Heart left ventricle (tissue), 16 donors: ENCODE data around the gene GDPD3. TPM values are rescaled to one million over a fixed set of nuclear protein-coding genes. Genes with fewer than 3 reads are reported as not detected.

Source experiments
- ATAC-seq, 4 donors: fragments of 200-7000 bp; cut with Tn5 transposase; one replicate each; pipeline ENCODE4 v1.9.1; 2020 to 2022; ENCODE audit warnings: moderate library complexity in 4 of 4, mild to moderate bottlenecking in 3 of 4, moderate number of reproducible peaks in 1 of 4
- DNase-seq, 5 donors: peaks; one replicate each; pipeline ENCODE4 v3.0.0-alpha.2; 2020
- H3K27ac ChIP-seq, 12 donors: fragments of 200-600 bp; sonication (generic) in 4 of 12; one replicate each; pipeline versions ENCODE4 v1.5.0 to v1.8.0; 2016 to 2022; ENCODE audit warnings: mild to moderate bottlenecking in 2 of 12
- H3K27me3 ChIP-seq, 9 donors: fragments of 200-600 bp; sonication (generic) in 2 of 9; one replicate each; pipeline versions ENCODE4 v1.5.1 to v1.8.0; 2016 to 2022; ENCODE audit warnings: mild to moderate bottlenecking in 3 of 9
- H3K36me3 ChIP-seq, 9 donors: fragments of 200-600 bp; sonication (generic) in 2 of 9; one replicate each; pipeline versions ENCODE4 v1.5.0 to v1.8.0; 2018 to 2022; ENCODE audit warnings: mild to moderate bottlenecking in 2 of 9
- H3K4me1 ChIP-seq, 12 donors: fragments of 200-600 bp; sonication (generic) in 4 of 12; one replicate each; pipeline versions ENCODE4 v1.5.0 to v1.8.0; 2016 to 2022; ENCODE audit warnings: mild to moderate bottlenecking in 3 of 12
- H3K4me3 ChIP-seq, 12 donors: fragments of 200-600 bp; sonication (generic) in 4 of 12; one replicate each; pipeline versions ENCODE4 v1.5.0 to v1.8.0; 2017 to 2022; ENCODE audit warnings: mild to moderate bottlenecking in 9 of 12, moderate library complexity in 4 of 12
- H3K9me3 ChIP-seq, 12 donors: fragments of 200-600 bp; sonication (generic) in 4 of 12; one replicate each; pipeline versions ENCODE4 v1.5.0 to v1.8.0; 2016 to 2022; ENCODE audit warnings: mild to moderate bottlenecking in 1 of 12
- POLR2A ChIP-seq, 2 donors: fragments of 450-650 bp; IDR thresholded peaks; one replicate each; pipeline ENCODE4 v1.6.1; 2017; ENCODE audit warnings: antibody characterized with exemption in 2 of 2, mild to moderate bottlenecking in 2 of 2, moderate library complexity in 2 of 2
- WGBS, 4 donors: extraction: QIAGEN DNeasy Blood & Tissue Kit in 2 of 4; methylation state at CpG; one replicate each; pipeline versions ENCODE4 v1.1.5 to v1.1.7; 2013 to 2018; 5-methylcytosine and 5-hydroxymethylcytosine counted together
- intact Hi-C, 10 donors: fragments of 100-400 bp; cut with DNase I; formaldehyde crosslinking; loops; one replicate each; pipeline versions ENCODE4 v1.11.1 to v1.14.2; 2022
- polyA plus RNA-seq, 2 donors: library from polyadenylated mRNA; stranded (reverse); fragments of 200-250 nt; gene quantifications; one replicate each; pipeline ENCODE4 v1.2.3, GENCODE V29; 2013
- total RNA-seq, 9 donors: library from RNA; depleted of rRNA in 2 of 9; stranded (reverse); fragments of >200 nt in 2 of 9; fragmentation: NEBNext Ultra II Directional in 3 of 9; extraction: Animal tissue kit (Norgen Biotek cat#: 25700) in 3 of 9; gene quantifications; one replicate each; pipeline versions ENCODE4 v1.1.0 to v1.2.4, GENCODE V29; 2016 to 2023
- TF ChIP-seq, protein P1 (sequence below), 12 donors: fragments of 200-600 bp; sonication (generic) in 4 of 12; IDR thresholded peaks; one replicate each; pipeline versions ENCODE4 v1.5.0 to v1.8.0; 2018 to 2022; ENCODE audit warnings: antibody characterized with exemption in 12 of 12, mild to moderate bottlenecking in 5 of 12
- donor health status: ischemic (EF 13 %, LVEDD 7.1; RV severe dilation, severe dysfunction).
- donor health status: healthy with polysubstance abuse.
- donor health status: DM: no; HTN: yes; CAD: no.
- donor health status: DM: no; HTN: no; CAD: no.
- donor health status: ischemic (EF 25% LVEDD 6.9; RV normal size, moderate dysfunction).
- donor health status: ischemic (EF 25% LVEDD 5.7; RV mildly dilated, moderate dysfunction).
- donor health status: healthy.
- donor health status: DM: yes; HTN: yes; CAD: no.
- donor health status: ischemic (EF 35%, LVEDD 5.7; RV mildly dilated, moderate dysfunction).
- donor health status: nonischemic (EF 11% LVEDD 7.7; RV severe dilation, severe dysfunction).
- donor health status: DM: yes; HTN: yes; CAD: no.
- donor health status: PGD.
- donor health status: ischemic (EF 29% LVEDD 5.4; RV normal size, mild dysfunction).
- donor health status: nonischemic (EF 23%, LVEDD 6.1; RV moderate dilation, normal function).

The GDPD3 gene
- total and polyA plus RNA-seq, 11 donors = 0.36 to 5.3 (median 2.0) TPM

DNA sequence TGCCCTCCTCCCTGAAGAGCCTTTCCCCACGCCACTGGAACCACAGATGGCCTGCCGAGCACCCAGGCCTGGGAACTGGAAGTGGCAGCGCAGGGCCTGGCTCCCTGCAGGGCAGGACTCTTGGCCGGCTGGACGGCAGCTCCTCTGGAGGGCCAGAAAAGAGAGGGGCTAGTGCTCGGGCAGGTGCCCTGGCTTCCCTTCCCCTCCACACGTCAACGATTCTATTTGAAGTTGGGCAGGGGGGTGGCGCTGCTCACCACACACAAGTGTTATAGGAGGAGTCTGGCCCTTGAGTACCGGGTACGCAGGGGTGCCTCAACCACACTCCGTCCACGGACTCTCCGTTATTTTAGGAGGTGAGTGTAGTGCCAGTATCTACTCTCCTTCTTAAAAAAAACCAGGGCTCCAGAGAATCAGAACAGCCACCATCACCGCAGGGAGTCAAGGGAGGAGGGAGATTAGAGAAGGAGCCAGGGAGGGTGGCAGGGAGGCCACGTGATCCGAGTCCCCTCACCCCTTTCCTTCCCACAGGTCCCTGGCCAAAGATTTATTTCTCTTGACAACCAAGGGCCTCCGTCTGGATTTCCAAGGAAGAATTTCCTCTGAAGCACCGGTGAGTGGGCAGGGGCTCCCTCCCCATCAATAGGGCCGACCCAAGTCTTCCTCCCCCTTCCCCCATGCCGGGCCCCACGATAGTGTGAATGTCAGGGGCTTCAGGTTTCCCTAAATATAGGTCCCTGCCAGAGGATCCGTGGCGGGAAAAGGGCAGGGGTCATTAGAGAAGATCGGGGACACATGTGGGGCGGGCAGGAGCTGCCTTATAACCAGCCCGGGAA is 49.2 kb downstream of the GDPD3 start:
- Histone ChIP-seq H3K4me1 (peaks cover 0 to 51% (median 44%) of the 10 kb centered on the region in 12 donors), H3K36me3 (peaks cover 0 to 30% (median 24%) of the 10 kb centered on the region in 9 donors), H3K27ac (peak overlapping the region; percentile 92 to 100 (median 99)), H3K9me3 (no peaks in the 10 kb centered on the region), H3K4me3 (peak overlapping the region; percentile 53 to 99 (median 90)), H3K27me3 (no peaks in the 10 kb centered on the region)
- peak; percentile 34 to 57 (median 55) for ATAC-seq
- peak; percentile 75 to 91 (median 86) for DNase-seq
- intact Hi-C loops = loop anchor here in 4 of 10 donors (2.0 to 10.0 kb wide), 6 partner anchors 58 to 595 kb away; partner anchors contain the start of genes MAPK3 (in 2 of the 4), FBRS (in 1 of the 4), HIRIP3 (in 1 of the 4) and INO80E (in 1 of the 4)
- WGBS, 4 donors = 6 to 15% (median 8%) methylated on average over 15 to 27 of the region's 27 CpGs
- TF ChIP-seq, protein P1, sequence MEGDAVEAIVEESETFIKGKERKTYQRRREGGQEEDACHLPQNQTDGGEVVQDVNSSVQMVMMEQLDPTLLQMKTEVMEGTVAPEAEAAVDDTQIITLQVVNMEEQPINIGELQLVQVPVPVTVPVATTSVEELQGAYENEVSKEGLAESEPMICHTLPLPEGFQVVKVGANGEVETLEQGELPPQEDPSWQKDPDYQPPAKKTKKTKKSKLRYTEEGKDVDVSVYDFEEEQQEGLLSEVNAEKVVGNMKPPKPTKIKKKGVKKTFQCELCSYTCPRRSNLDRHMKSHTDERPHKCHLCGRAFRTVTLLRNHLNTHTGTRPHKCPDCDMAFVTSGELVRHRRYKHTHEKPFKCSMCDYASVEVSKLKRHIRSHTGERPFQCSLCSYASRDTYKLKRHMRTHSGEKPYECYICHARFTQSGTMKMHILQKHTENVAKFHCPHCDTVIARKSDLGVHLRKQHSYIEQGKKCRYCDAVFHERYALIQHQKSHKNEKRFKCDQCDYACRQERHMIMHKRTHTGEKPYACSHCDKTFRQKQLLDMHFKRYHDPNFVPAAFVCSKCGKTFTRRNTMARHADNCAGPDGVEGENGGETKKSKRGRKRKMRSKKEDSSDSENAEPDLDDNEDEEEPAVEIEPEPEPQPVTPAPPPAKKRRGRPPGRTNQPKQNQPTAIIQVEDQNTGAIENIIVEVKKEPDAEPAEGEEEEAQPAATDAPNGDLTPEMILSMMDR (IDR thresholded peaks at IDR 0.05) = peak in 9 of 12 donors; percentile 23 to 63 (median 39)
- peak in 1 of 2 donors; percentile 58 for TF ChIP-seq POLR2A (IDR thresholded peaks at IDR 0.05)

DNA sequence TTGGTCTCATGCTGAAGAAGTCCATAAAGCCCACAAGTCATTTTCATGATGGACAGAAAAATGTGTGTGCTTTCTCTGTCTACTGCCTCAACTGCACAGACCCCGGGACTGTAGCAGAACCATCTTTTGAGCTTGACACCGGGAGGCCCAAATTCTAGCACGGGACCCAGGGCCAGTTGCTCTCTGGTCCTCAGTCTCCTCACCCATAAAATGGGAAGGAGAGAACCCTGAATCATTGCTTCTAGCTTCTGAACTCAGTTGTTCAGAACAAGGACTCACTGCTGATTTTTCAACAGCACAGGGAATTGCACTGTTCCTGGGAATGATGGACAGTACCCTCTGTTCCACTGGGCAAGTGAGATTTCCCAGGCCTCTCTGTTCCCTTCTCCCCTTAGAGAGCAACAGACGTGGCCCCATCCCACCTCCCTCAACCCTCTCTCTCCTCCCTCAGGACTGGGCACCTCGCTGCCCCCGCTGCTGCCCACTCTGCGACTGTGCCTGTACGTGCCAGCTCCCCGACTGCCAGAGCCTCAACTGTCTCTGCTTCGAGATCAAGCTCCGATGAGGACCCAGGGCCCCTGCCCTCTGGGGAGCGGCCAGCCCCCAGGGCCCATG is 50.0 kb downstream of the GDPD3 start:
- H3K4me3 ChIP-seq = peak overlapping the region in 11 of 12 donors; percentile 78 to 99 (median 91)
- intact Hi-C loops = loop anchor here in 4 of 10 donors (5.0 to 10.0 kb wide), 5 partner anchors 59 to 461 kb away; partner anchors contain the start of genes MAPK3 (in 2 of the 4), HIRIP3 (in 1 of the 4), INO80E (in 1 of the 4) and ZNF768 (in 1 of the 4)
- H3K27ac ChIP-seq = peak overlapping the region; percentile 92 to 100 (median 99)
- TF ChIP-seq, protein P1 (IDR thresholded peaks at IDR 0.05) = no peak
- TF ChIP-seq POLR2A (IDR thresholded peaks at IDR 0.05) = no peak
- H3K4me1 ChIP-seq = peaks cover 0 to 43% (median 37%) of the 10 kb centered on the region in 12 donors
- no peak for DNase-seq
- 47 to 59% (median 56%) methylated on average over 10 to 12 of the region's 12 CpGs for WGBS, 4 donors
- peaks cover 0 to 23% (median 16%) of the 10 kb centered on the region in 9 donors for H3K36me3 ChIP-seq
- H3K9me3 ChIP-seq = no peaks in the 10 kb centered on the region
- no peaks in the 10 kb centered on the region for H3K27me3 ChIP-seq
- ATAC-seq = no peak

DNA sequence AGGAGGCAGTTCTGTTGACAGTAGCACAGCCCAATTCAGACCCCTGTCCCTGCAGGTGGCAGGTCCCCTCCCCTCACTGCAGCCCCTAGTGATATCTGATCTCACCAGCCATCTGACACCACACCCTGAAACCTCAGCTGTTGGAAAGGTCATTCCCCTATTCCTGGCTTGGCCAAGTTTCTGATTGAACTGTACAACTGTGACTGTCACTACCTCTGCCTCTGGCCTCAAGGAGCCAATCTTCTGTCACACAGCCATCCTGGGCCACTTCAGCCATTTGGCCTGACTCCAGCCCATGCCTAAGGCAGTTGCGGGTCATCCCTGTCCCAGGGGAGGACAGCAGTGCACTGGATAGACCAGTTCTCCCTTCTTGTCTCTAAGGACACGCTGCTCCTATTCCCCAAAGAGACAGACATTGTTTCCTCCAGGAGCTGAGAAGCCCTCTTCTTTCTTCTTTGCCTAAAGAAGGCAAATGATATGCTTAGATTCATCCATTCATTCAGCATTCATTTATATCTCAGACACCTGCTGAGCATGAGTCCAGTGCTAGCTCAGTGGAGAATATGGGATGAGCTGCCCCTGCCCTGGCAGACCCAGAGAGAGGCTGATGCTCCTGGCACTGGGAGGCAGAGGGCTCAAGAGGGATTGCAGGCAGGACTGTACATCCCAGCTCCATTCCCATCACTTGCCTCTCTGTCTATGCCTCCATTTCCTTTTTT is 52.3 kb downstream of the GDPD3 start:
- 47 to 63% (median 54%) methylated on average over 2 of the region's 2 CpGs for WGBS, 4 donors
- ATAC-seq (no peak), DNase-seq (peak in 3 of 5 donors; percentile 62 to 77 (median 71))
- no peaks in the 10 kb centered on the region for H3K9me3 ChIP-seq
- H3K27ac ChIP-seq = peak overlapping the region in 1 of 12 donors; percentile 40
- no peaks in the 10 kb centered on the region for H3K36me3 ChIP-seq
- H3K27me3 ChIP-seq = no peaks in the 10 kb centered on the region
- intact Hi-C loops = loop anchor here in 4 of 10 donors (5.0 to 10.0 kb wide), 5 partner anchors 61 to 464 kb away; partner anchors contain the start of genes MAPK3 (in 2 of the 4), HIRIP3 (in 1 of the 4), INO80E (in 1 of the 4) and ZNF768 (in 1 of the 4)
- TF ChIP-seq, protein P1 (IDR thresholded peaks at IDR 0.05) = no peak
- no peak for TF ChIP-seq POLR2A (IDR thresholded peaks at IDR 0.05)
- peaks cover 0 to 24% (median 18%) of the 10 kb centered on the region in 12 donors for H3K4me1 ChIP-seq
- no peak overlapping the region for H3K4me3 ChIP-seq
